IPS-18a (cell line): ENCODE results near the gene CLEC16A.

Source experiments
- H3K27ac ChIP-seq: one replicate; pipeline ENCODE4 v1.5.1; 2013; ENCODE audit warnings: low read length
- H3K27me3 ChIP-seq: one replicate; pipeline ENCODE4 v1.6.1; 2013; ENCODE audit warnings: mild to moderate bottlenecking, low read length; ENCODE audit not compliant: control insufficient read depth, insufficient read depth
- H3K36me3 ChIP-seq: one replicate; pipeline ENCODE4 v1.6.1; 2013; ENCODE audit warnings: low read depth, low read length; ENCODE audit not compliant: control insufficient read depth
- H3K4me1 ChIP-seq: one replicate; pipeline ENCODE4 v1.6.1; 2013; ENCODE audit warnings: low read depth, low read length; ENCODE audit not compliant: control insufficient read depth
- H3K4me3 ChIP-seq: one replicate; pipeline ENCODE4 v1.5.1; 2013; ENCODE audit warnings: low read length
- H3K9ac ChIP-seq: one replicate; pipeline ENCODE4 v1.6.1; 2013; ENCODE audit warnings: mild to moderate bottlenecking, low read length, moderate library complexity
- H3K9me3 ChIP-seq: one replicate; pipeline ENCODE4 v1.6.1; 2013; ENCODE audit warnings: low read depth, low read length; ENCODE audit not compliant: control insufficient read depth

CLEC16A gene

DNA sequence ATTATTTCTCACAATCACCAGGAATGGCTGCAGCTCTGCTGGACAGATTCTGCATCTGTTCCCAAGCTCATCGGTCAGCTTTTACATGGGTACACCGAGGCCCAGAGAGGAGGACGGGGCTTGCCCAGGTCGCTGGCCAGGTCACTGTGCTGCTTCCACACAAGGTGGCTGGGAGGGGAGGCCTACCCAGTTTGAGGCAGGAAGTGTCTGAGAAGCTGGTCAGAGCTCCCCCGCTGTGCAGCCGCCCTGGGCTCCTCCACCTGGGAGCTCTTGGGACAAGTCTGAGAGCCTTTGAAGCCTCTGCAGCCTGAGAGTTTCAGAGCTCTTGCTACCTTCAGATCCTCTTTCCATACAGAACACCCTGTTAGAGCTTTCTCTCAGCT is 143.3 kb downstream of the CLEC16A start:
- Histone ChIP-seq H3K36me3 (no peaks in the 10 kb centered on the region), H3K9ac (no peak overlapping the region), H3K27me3 (no peaks in the 10 kb centered on the region), H3K4me3 (no peak overlapping the region), H3K27ac (no peak overlapping the region), H3K4me1 (no peaks in the 10 kb centered on the region), H3K9me3 (no peaks in the 10 kb centered on the region)

DNA sequence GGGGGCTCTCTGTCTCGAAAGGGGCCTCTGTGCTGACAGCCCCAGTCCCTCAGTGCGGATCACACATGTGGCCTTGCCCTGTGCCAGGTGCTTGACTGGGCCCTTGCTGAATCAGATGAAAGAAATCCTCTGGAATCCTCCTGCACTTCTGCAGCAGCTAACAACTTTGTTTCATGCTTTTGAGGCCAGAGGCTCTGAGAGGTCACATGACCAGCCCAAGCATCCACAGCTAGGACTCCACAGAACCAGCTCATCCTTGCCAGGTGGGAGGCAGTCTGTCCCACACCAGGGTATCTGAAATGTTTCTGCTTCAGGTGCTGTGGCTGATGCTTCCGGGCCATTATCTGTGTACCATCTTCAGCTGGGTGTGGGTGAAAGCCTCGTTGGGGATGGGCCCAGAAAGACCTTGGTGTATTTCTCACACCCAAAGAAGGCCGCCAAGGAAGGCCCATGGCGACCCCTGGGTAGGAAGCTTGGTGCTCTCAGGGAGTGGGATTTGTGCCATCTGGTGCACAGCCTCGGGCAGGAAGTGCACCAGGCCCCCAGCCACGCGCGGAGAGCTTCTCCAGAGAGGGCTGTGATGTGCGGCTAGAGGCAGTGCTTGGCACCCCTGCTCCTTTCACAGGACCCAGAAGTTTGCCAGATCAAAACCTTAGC is 143.8 kb downstream of the CLEC16A start:
- H3K9me3 ChIP-seq = no peaks in the 10 kb centered on the region
- no peaks in the 10 kb centered on the region for H3K4me1 ChIP-seq
- H3K27ac ChIP-seq = no peak overlapping the region
- no peak overlapping the region for H3K4me3 ChIP-seq
- H3K9ac ChIP-seq = no peak overlapping the region
- no peaks in the 10 kb centered on the region for H3K36me3 ChIP-seq
- no peaks in the 10 kb centered on the region for H3K27me3 ChIP-seq

DNA sequence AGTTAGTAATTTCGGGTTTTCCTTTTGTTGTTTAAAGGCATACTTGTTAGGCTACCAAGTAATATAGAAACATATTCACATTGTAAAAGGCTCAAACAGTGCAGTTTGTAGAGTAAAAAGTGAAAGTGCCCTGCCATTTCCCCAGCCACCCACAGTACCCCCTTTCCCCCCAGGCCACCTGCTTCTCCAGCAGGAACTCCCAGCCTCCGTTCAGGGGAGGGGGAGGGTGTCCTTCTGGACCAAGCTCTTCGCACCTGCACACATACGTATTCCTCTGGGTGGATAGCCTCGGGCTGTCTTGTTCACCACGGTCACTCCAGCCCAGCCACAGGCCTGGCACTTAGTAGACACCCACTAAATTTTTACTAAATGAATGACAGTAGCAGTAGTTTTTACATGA is 144.5 kb downstream of the CLEC16A start:
- H3K27ac ChIP-seq = no peak overlapping the region
- no peak overlapping the region for H3K4me3 ChIP-seq
- H3K9me3 ChIP-seq = no peaks in the 10 kb centered on the region
- H3K9ac ChIP-seq = no peak overlapping the region
- H3K36me3 ChIP-seq = no peaks in the 10 kb centered on the region
- H3K27me3 ChIP-seq = no peaks in the 10 kb centered on the region
- H3K4me1 ChIP-seq = no peaks in the 10 kb centered on the region

DNA sequence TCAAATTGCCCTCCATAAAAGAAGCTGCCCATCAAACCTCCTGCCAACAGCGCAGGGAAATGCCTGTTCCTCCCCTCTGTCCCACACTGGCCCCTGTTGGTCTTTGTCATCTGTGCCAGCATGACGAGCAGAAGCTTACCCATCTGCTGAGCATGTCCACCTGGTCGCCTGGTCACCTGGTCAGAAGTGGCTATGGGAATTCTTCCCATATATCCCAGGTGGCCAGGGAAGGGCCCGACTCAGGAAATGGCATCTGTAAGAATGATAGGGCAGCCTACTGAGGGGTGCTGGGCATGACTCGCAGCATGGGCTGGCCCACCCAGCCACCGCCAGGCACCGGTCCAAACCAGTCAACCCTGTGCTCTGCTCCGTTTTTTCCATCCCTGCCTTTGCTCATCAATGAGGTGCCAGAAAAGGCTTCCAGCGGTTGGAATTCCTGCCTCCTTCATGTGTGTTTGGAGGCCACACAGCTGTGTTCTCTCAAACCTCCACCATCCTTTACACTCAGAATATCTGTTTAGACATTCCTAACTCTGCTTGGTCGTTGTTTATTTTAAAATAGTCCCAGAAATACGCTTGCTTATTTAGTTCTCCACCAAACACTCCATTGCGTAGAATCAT is 145.2 kb downstream of the CLEC16A start:
- H3K27ac ChIP-seq = no peak overlapping the region
- no peaks in the 10 kb centered on the region for H3K4me1 ChIP-seq
- no peak overlapping the region for H3K9ac ChIP-seq
- H3K27me3 ChIP-seq = no peaks in the 10 kb centered on the region
- no peaks in the 10 kb centered on the region for H3K36me3 ChIP-seq
- no peak overlapping the region for H3K4me3 ChIP-seq
- H3K9me3 ChIP-seq = no peaks in the 10 kb centered on the region

DNA sequence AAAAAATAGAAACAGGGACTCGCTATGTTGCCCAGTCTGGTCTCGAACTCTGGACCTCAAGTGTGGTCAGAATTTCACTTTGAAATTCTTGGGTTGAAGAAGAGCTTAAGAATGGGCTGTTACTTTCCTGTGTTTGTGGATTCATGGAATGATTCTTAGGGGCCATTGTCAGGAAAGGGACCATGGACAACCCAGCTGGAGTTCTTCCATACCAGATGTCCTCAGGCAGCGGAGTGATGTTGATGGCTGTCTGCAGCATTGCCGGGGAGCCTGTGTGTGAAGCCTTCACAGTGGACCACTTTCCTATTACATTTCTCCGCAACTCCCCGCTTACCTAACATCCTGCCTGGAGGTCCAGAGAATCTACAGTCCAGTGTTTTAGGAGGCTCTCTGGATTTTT is 145.9 kb downstream of the CLEC16A start:
- H3K27me3 ChIP-seq = no peaks in the 10 kb centered on the region

DNA sequence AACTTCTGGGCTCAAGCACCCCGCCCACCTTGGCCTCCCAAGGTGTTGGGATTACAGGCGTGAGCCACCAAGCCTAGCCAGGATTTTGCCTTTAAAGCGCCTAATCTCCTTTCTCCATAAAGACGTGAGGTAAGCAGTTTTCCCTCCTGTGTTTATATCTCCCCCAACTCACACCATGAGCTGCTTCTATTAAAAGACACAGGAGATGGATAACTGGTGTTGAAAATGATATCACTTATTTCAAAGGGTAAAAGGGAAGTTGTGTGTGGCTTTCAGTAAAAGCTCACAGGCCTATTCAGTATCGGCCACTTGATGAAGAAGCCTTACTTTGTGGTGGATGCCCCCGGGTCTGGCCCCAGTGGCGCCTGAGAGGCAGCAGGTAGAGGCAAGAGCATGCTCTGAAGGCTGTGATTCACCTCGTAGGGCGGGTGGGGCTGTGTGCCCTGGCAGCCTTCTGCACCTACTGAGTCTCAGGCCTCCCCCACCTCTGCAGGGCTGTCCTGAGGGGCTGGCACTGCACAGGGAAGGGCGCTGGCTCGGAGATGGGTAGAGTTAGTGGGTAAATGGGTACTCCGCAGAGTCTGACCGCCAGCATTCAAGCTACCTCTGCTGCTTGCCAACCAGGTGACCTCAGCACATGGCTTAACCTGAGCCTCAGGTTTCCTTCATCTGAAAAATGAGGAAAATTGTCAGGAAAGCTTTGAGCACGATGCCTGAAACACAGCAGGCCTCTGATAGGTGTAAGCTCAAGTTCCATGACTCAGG is 146.8 kb downstream of the CLEC16A start:
- no peak overlapping the region for H3K27ac ChIP-seq
- no peak overlapping the region for H3K9ac ChIP-seq
- H3K36me3 ChIP-seq = no peaks in the 10 kb centered on the region
- no peak overlapping the region for H3K4me3 ChIP-seq
- H3K9me3 ChIP-seq = no peaks in the 10 kb centered on the region
- H3K27me3 ChIP-seq = no peaks in the 10 kb centered on the region
- H3K4me1 ChIP-seq = no peaks in the 10 kb centered on the region

More for the DNA sequence above, 145.9 kb downstream of the CLEC16A start:
- Histone ChIP-seq H3K4me3 (no peak overlapping the region), H3K9me3 (no peaks in the 10 kb centered on the region), H3K4me1 (no peaks in the 10 kb centered on the region), H3K9ac (no peak overlapping the region), H3K36me3 (no peaks in the 10 kb centered on the region), H3K27ac (no peak overlapping the region)

DNA sequence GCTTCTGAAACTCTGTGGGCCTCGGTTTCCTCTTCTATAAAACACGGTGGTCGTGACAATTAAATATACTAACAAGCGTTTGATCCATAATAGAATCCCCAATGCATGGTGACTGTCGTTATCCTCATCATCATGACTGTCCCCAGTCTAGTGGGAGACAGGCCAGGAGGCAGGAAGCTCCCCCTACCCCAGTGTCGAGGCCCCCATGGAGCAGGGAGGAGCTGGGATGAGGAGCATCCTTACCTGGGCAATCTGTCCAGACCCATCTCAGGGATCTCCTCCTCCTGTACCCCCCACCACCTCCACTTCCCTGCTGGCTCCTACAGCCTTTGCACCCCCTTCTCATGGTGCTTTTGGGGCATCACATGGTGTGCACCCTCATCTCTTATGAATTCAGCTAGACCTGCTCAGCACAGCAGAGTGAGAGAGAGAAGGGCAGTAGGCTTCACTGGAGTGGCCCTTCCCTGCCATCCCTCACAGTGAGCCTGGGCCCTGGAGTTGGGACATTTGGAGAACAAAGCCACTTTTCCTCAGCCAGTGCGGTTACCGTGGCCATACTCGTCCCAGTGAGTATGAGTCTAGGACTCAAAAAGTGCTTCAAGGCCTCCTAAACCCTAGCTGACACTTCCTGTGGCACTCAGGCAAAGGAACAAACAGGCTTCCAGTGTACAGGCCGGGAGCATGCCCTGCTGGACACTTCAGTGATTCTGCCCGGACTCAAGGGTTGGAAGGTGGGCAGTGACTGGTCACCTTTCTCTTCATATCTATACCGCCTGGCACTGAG is 148.6 kb downstream of the CLEC16A start:
- H3K36me3 ChIP-seq = no peaks in the 10 kb centered on the region
- no peak overlapping the region for H3K4me3 ChIP-seq
- no peaks in the 10 kb centered on the region for H3K9me3 ChIP-seq
- no peak overlapping the region for H3K9ac ChIP-seq
- no peaks in the 10 kb centered on the region for H3K27me3 ChIP-seq
- no peak overlapping the region for H3K27ac ChIP-seq
- H3K4me1 ChIP-seq = no peaks in the 10 kb centered on the region

DNA sequence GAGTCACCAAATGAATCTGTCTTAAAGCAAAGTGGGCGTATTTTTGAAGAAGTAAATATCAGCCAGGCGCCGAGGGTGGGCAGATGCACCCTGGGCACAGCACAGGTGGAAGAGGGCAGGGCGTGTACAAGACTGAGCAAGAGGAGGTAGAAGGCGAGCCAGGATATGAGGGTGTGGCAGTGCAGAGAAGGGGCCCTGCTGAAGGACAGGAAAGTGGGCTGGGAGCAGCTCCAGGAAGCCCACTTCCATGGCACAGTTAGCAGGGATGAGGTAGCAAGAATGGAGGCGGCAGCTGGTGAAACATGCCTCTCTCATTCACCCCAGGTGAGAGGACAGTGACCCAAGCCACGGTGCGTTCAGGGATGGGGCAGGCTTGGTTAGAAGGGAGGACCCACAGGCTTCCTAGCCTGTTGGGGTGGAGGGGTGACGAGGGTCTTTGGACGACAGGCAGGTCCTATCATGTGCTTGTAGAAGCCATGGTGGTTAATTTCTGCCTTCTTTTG is 149.3 kb downstream of the CLEC16A start:
- Histone ChIP-seq H3K9ac (no peak overlapping the region), H3K9me3 (no peaks in the 10 kb centered on the region), H3K27me3 (no peaks in the 10 kb centered on the region), H3K36me3 (no peaks in the 10 kb centered on the region), H3K27ac (no peak overlapping the region), H3K4me1 (no peaks in the 10 kb centered on the region), H3K4me3 (no peak overlapping the region)

DNA sequence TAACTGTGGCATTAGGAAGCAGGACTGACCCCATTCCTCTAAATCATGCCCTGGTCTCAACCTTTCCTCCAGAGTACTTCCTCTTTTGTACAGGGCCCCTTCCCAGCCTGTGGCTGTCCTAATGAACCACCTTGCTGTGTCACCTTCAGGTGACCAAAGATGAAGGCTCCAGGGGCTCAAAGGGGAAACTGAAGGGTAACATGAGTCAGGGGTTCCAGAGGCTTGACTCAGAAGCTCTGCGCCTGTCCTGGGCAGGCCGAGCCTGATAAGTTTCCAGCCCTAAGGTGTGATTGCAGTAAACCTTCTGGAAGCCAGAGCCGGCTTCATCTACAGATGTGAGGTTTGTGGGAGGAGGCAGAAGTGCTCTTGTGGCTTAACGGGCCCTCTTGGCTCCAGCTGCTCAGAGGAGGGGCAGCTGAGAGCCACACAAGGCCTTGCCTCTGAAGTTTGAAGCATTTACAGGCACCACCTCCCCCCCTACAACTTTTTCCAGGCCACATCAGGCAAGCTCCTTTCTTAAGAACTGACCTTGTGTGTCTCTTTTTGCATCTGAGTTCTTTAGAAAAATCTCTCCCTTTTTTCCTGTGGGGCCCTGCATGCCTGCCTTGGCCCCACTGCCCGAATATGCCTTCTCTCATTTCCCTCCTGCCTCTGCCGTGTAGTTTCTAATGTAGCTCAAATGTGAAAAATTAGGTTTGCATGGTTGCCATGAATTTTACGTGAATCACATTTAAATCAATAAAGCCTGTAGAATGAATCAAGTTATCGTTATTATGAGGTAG is 149.9 kb downstream of the CLEC16A start:
- H3K27me3 ChIP-seq = no peaks in the 10 kb centered on the region
- H3K4me3 ChIP-seq = no peak overlapping the region
- H3K36me3 ChIP-seq = no peaks in the 10 kb centered on the region
- no peak overlapping the region for H3K9ac ChIP-seq
- no peaks in the 10 kb centered on the region for H3K9me3 ChIP-seq
- H3K27ac ChIP-seq = no peak overlapping the region
- H3K4me1 ChIP-seq = no peaks in the 10 kb centered on the region

DNA sequence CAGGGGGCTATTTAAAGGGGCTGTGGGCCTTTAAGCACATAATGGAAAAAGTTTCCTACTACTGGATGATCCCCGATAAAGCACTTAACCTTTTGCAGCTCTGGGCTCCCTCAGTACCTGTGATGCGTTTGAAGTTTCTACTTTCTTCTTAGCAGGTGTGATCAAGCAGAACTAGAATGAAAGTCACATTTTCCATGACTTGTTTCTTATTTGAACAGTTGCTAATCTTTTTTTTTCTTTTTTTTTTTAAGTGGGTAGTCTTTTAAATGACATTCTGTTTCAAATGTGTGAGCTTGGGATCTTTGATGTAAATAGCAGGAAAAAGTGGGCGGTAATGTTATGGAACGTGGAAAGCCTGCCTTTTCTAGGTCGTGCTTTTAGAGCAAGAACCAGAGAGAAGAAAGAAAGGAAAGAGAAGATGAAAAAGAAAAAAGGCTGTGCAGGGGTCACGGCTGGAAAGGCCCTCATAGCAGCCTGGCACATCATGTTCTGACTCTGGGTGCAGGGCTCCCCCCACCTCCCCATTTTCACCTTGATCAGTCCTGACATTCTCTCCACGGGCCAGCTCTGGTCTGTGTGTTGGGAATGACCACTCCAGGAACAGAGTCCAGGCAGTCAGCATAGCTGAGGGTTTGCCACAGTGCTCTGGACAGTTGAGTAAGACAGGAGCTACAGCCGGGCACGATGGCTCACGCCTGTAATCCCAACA is 150.6 kb downstream of the CLEC16A start:
- no peak overlapping the region for H3K9ac ChIP-seq
- peaks cover 4% of the 10 kb centered on the region for H3K4me1 ChIP-seq
- H3K27me3 ChIP-seq = no peaks in the 10 kb centered on the region
- H3K4me3 ChIP-seq = no peak overlapping the region
- no peaks in the 10 kb centered on the region for H3K9me3 ChIP-seq
- no peaks in the 10 kb centered on the region for H3K36me3 ChIP-seq
- no peak overlapping the region for H3K27ac ChIP-seq
